Skeletal muscle tissue (tissue), 4 donors: Measurements from ENCODE around the gene CORO1C. TPM values are rescaled to one million over a fixed set of nuclear protein-coding genes. Genes with fewer than 3 reads are reported as not detected.
"Not testable (repeated sequence)": the region's sequence is repeated elsewhere in the genome, so short reads cannot be mapped to it uniquely, and the experiment has no call there.

Experiments used
- H3K27ac ChIP-seq: one replicate; pipeline ENCODE4 v1.7.0; 2013; ENCODE audit warnings: mild to moderate bottlenecking, low read depth, low read length, inconsistent platforms
- H3K27me3 ChIP-seq, 3 donors: one replicate each; pipeline ENCODE4 v1.7.0; 2013; ENCODE audit warnings: low read length in 3 of 3; ENCODE audit not compliant: control insufficient read depth in 3 of 3, insufficient read depth in 3 of 3
- H3K36me3 ChIP-seq, 3 donors: one replicate each; pipeline ENCODE4 v1.7.0; 2013; ENCODE audit warnings: low read length in 3 of 3; ENCODE audit not compliant: control insufficient read depth in 3 of 3, insufficient read depth in 3 of 3
- H3K4me1 ChIP-seq, 3 donors: one replicate each; pipeline ENCODE4 v1.7.0; 2013; ENCODE audit warnings: low read length in 3 of 3, mild to moderate bottlenecking in 3 of 3; ENCODE audit not compliant: control insufficient read depth in 3 of 3, insufficient read depth in 3 of 3
- H3K4me3 ChIP-seq, 3 donors: one replicate each; pipeline ENCODE4 v1.7.0; 2013; ENCODE audit warnings: low read length in 3 of 3
- H3K9ac ChIP-seq, 3 donors: one replicate each; pipeline ENCODE4 v1.7.0; 2013; ENCODE audit warnings: low read length in 3 of 3, mild to moderate bottlenecking in 3 of 3, moderate library complexity in 2 of 3, low read depth in 1 of 3
- H3K9me3 ChIP-seq, 3 donors: one replicate each; pipeline ENCODE4 v1.7.0; 2013; ENCODE audit warnings: low read length in 3 of 3; ENCODE audit not compliant: control insufficient read depth in 3 of 3
- total RNA-seq: library from RNA; depleted of rRNA; stranded (reverse); fragments of >200 nt; gene quantifications from one replicate; pipeline ENCODE4 v1.2.3, GENCODE V29; 2014
- donor health status: Osteomylitis.

CORO1C gene
- total RNA-seq, 1 donor from 2014 or later = 154 TPM

GRCh38 chr12:108654622-108655021 lies 76.7 kb downstream of the CORO1C start:
- not testable (repeated sequence) for H3K4me1 ChIP-seq, H3K27me3 ChIP-seq, H3K27ac ChIP-seq, H3K4me3 ChIP-seq, H3K9me3 ChIP-seq, H3K9ac ChIP-seq
- peaks cover 30 to 58% (median 47%) of the 10 kb centered on the region in 3 donors for H3K36me3 ChIP-seq

- no peaks in the 10 kb centered on the region for H3K9me3 ChIP-seq
- H3K27me3 ChIP-seq = no peaks in the 10 kb centered on the region
- no peak overlapping the region for H3K4me3 ChIP-seq
- no peak overlapping the region for H3K27ac ChIP-seq
- H3K9ac ChIP-seq = no peak overlapping the region
- H3K36me3 ChIP-seq = peaks cover 31 to 60% (median 53%) of the 10 kb centered on the region in 3 donors
- no peaks in the 10 kb centered on the region for H3K4me1 ChIP-seq
Measured at GRCh38 chr12:108653922-108654321, 77.4 kb downstream of the CORO1C start.

DNA sequence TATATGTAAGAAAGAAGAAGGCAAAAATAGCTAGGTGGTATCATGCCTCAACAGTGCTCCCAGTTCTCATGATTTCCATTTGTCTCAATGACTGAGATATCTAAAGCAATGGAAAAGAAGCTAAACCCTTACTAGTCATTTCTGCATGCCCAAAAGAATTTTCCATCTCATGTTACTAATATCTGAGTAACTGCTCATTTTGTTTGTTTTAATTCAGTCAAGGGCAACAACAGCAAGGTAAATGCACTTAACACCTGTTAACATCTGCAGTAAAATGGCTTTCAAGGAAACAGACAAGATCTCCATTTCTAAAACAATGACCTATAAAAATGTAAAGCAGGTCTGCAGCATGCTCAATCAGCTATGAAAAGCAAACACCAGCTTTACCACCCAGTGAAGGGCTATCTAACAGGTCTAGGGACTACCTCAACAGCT lies 78.2 kb downstream of the CORO1C start:
- Histone ChIP-seq H3K4me1 (no peaks in the 10 kb centered on the region), H3K9me3 (no peaks in the 10 kb centered on the region), H3K27me3 (no peaks in the 10 kb centered on the region), H3K4me3 (no peak overlapping the region), H3K27ac (no peak overlapping the region), H3K9ac (no peak overlapping the region), H3K36me3 (peaks cover 32 to 61% (median 54%) of the 10 kb centered on the region in 3 donors)

DNA sequence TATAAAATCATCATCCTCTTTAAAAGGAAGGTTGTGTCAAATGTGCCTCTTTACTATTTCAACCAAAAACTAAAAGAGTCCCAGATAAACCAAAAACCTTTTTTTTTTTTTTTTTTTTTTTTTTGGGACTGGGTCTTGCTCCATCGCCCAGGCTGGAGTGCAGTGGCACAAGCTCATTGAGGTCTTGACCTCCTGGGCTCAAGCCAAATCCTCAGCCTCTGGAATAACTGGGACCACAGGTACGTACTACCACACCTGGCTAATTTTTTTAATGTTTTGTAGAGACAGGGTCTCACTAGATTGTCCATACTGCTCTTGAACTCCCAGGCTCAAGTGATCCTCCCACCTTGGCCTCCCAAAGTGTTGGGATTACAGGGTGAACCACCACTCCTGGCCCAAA lies 81.2 kb downstream of the CORO1C start:
- Histone ChIP-seq H3K4me1 (peaks cover 3 to 11% (median 5%) of the 10 kb centered on the region in 3 donors), H3K4me3 (no peak overlapping the region), H3K9me3 (no peaks in the 10 kb centered on the region), H3K27ac (no peak overlapping the region), H3K27me3 (no peaks in the 10 kb centered on the region), H3K9ac (no peak overlapping the region), H3K36me3 (peaks cover 43 to 77% (median 71%) of the 10 kb centered on the region in 3 donors)

DNA sequence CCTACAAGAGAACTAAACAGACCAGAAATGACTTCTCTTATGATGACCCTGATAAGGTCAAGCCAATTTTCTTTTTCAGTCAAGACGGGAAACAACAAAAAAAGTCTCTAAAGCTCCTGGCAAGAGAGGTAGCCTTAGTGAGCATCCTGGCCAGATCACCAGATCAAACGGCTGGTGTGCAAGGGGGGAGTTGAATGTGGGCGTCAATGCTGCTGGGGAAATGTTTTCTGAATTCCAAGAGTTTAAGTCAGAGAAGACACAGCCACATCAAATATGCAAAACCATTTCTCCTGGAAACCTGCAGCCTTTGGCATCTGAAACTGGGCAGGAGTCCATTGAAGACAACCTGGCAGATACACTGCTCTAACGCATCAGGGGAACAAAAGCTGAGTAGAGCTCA lies 81.6 kb downstream of the CORO1C start:
- H3K36me3 ChIP-seq = peaks cover 46 to 77% (median 75%) of the 10 kb centered on the region in 3 donors
- H3K9ac ChIP-seq = no peak overlapping the region
- no peak overlapping the region for H3K27ac ChIP-seq

DNA sequence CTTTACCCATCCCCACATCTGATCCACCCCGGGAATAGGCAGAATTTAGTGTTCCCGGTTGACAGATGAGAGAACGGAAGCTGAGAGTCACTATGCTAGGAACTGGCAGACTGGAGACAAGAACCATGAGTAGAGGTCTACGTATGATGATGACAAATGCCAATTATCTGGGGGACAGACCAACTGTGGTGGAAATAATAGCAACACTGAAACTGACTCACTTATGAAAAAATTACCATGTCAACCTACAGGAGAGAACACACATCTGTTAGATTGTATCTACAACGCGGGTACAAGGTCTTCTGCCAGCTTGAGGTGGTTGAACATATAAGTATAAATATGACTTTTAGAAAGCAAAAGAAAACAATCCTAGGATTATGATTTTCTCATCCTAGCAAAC lies 82.2 kb downstream of the CORO1C start:
- Histone ChIP-seq H3K4me3 (no peak overlapping the region), H3K4me1 (peaks cover 6 to 20% (median 7%) of the 10 kb centered on the region in 3 donors), H3K9ac (no peak overlapping the region), H3K36me3 (peaks cover 47 to 77% (median 76%) of the 10 kb centered on the region in 3 donors), H3K9me3 (no peaks in the 10 kb centered on the region), H3K27ac (no peak overlapping the region), H3K27me3 (no peaks in the 10 kb centered on the region)

More for the DNA sequence above, 81.6 kb downstream of the CORO1C start:
- Histone ChIP-seq H3K4me1 (peaks cover 3 to 14% (median 5%) of the 10 kb centered on the region in 3 donors), H3K4me3 (no peak overlapping the region), H3K9me3 (no peaks in the 10 kb centered on the region), H3K27me3 (no peaks in the 10 kb centered on the region)

- peaks cover 44 to 70% (median 69%) of the 10 kb centered on the region in 3 donors for H3K36me3 ChIP-seq
- H3K9me3 ChIP-seq = no peaks in the 10 kb centered on the region
- no peak overlapping the region for H3K4me3 ChIP-seq
- no peak overlapping the region for H3K9ac ChIP-seq
- no peak overlapping the region for H3K27ac ChIP-seq
- peaks cover 13 to 25% (median 14%) of the 10 kb centered on the region in 3 donors for H3K4me1 ChIP-seq
- no peaks in the 10 kb centered on the region for H3K27me3 ChIP-seq
Measured at GRCh38 chr12:108648371-108648770, 82.9 kb downstream of the CORO1C start.

DNA sequence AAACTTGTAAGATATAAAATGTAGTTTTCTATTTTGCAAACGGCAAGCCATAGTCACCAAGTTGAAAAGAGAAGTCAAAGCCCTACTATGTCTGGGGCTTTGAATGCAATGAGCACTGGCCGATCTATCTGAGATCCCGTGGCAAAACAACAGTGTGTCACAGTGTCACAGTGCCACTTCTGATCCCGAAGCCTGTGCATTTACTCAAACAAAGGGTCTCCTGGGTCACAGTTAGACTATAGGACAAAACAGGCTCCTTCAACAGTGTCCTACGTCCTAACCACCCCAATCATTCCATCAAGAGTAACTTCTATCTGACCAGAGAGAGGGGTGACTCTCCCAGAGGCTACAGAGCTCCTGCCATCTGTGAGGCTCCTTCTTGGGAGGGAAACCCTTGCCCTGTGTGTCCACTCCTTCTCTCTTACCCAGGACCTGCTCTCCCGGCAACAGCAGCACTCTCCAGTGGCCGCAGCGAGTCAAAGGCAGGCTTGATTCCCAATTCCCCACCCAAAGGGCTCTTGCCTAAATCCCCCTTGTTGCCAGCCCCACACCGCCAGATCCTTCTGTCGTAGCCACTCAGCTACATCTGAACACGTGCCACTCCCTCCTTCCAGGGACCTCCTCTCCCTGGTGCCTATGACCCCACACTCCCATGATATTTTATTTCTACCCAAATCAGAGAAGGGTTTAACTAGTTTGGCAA lies 83.6 kb downstream of the CORO1C start:
- peaks cover 13 to 29% (median 16%) of the 10 kb centered on the region in 3 donors for H3K4me1 ChIP-seq
- H3K4me3 ChIP-seq = no peak overlapping the region
- no peaks in the 10 kb centered on the region for H3K27me3 ChIP-seq
- H3K9ac ChIP-seq = no peak overlapping the region
- no peak overlapping the region for H3K27ac ChIP-seq
- H3K36me3 ChIP-seq = peaks cover 44 to 70% (median 64%) of the 10 kb centered on the region in 3 donors
- no peaks in the 10 kb centered on the region for H3K9me3 ChIP-seq

DNA sequence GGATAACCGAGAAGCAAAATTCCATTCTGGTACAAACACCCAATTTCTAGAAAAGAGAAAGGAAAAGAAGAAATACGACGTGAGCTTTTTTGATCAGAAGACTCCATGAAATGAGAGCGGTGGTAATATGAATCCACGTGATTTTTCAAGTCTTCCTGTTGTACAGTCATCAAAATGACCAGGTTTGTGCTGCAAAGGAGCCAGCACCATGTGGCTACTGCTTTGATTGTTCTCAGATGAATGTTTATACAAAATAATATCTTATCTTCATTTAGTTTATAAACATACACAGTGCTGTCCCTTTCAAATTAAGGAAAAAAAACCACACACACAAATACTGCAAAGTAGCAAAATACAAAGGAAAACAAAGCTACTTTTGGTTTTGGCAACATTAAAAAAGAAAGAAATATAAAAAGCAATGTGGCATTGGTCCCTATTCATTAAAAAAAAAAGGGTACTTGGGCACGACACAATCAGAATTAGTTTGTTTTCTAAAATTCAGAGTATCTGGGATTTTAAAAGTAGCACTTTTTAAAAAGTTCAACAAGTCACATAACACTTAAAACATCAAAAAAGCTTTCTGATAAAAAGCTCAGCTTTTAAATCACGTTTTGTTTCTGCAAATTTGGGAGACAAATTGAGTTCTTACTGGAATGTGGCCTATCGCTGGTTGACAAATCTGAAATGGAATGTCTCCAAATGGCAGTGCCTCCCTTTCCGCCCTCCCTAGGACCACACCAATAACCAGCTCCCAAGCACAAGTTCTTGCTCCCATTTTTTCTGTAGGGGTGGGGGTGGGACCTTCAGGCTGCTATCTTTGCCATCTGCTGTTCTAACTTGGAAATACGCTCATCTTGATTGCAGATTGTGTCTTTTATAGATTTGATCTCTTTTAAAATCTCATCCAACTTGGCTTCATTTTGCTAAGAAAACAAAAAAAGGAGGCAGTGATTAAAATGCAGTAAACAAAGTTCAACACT lies 84.4 kb downstream of the CORO1C start:
- Histone ChIP-seq H3K27ac (no peak overlapping the region), H3K27me3 (no peaks in the 10 kb centered on the region), H3K9ac (peak overlapping the region in 1 of 3 donors; percentile 14), H3K4me1 (peaks cover 14 to 36% (median 24%) of the 10 kb centered on the region in 3 donors), H3K9me3 (no peaks in the 10 kb centered on the region), H3K36me3 (peaks cover 38 to 64% (median 56%) of the 10 kb centered on the region in 3 donors), H3K4me3 (no peak overlapping the region)
